ENCODE measurements around the gene CUX1.
"Not testable (repeated sequence)": the region's sequence is repeated elsewhere in the genome, so short reads cannot be mapped to it uniquely, and the experiment has no call there.

Gene CUX1

DNA sequence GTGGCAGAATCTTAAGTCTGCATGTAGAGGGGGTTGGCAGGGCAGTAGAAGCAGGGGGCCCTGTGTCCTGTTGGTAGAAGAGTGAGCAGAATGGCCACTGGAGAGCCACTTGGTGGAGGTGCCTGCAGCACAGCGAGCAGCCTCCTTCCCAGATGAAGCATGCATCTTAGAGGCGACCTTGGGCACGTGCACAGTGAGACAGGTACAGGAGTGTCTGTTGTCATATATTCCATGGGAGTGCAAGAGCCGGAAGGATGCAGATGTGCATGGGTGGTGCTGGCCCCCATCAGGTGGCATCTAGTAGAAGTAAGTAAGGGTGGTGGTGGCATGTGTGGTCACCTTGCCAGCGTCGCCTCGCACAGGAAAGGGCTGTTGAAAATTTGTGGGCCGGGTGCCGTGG lies 53.9 kb downstream of the CUX1 start:
- DNase-seq = no peak

DNA sequence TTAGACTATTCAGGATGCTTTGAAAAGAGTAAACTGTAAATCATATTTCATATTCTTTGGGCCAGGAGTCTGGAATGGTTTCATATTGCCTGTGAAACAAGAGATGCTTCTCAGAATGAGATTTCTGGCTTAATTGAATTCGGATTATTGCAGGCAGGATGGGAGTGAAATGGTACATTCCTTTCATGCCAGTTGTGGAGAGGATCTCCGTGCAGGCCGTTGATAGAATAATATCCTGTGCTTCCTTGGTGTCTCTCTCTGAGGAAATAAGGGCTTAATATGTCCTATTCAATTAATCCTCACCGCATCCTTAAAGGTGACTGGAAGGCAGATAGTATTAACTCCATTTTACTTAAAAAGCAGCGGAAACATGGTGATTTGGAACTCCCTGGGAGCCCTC lies 56.6 kb downstream of the CUX1 start:
- no peak for DNase-seq

DNA sequence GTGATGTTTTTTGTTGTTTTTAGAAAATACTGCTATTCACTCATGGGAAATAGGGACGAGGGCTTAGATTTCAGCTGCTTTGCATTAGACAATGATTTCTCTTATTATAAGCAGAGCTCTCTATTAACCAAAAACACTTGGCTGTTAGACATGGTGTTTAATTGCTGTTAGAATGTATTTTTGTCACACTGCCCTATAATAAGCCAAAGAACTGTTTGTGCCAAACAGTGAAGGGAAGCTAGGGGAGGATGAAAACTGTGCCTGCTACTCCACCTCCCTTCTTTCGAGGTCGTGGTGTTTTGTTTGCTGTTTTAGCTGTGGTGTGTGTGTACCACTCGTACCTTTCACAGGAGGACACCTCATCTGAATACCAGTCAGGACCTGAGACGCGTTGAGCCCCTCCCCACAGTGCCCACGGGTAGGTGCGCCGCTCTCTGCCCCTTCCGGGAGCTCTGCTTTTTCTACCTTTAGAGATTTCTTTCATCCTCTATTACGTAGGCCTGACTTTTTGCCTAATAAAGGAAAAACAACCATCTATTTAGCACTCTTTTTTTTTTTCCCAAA lies 57.9 kb downstream of the CUX1 start:
- DNase-seq = no peak

DNA sequence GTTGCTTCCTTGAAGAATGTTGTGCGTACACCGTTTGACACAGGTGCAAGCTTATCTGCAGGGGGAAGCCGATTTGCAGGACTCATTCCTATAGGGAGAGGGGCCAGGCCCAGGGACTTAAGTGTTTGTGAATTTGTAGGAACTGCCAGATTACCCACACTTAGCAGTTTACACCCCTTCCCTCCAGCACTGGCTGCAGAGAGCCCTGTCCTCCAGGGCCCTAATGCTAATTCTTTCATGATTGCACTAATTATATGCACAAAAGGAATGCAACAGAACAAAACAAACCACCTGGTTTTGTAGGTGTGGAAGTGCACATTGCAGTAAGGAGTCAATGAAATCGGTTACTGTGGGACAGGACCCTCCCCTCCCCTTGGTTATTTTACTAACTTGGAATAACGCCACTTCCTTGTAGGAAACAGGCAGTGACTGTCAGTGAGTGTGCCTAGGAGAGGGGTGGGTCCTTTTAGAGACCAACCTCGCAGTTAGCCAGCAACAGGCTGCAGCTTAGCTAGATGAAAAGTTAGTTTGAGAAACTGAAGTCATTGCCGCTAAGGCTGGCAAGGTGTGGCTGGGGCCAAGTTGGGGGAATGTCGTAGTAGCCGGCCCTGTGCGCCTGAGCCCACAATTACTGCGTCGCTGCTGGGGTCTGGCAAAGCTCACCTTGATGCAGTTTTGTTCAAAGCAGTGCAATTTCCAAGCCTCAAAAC lies 60.6 kb downstream of the CUX1 start:
- DNase-seq = no peak

DNA sequence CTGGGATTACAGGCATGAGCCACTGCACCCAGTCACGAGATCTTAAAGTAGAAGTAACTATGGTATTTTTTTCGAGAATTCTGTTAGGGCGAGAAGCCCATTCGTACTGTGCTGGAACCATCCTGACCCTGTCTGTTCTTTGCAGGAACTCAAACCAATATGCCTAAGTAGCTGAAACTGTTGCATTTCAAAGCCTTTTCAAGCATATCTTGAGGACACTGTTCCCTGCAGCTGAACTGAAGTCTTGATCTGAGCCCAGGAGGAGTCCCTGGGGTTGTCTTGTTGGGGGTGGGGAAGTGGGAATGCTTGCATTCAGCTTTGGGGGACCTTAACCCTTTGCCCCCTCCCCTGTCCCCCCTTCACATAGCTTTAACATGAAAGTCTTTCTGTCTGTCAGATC lies 61.5 kb downstream of the CUX1 start:
- DNase-seq = no peak

DNA sequence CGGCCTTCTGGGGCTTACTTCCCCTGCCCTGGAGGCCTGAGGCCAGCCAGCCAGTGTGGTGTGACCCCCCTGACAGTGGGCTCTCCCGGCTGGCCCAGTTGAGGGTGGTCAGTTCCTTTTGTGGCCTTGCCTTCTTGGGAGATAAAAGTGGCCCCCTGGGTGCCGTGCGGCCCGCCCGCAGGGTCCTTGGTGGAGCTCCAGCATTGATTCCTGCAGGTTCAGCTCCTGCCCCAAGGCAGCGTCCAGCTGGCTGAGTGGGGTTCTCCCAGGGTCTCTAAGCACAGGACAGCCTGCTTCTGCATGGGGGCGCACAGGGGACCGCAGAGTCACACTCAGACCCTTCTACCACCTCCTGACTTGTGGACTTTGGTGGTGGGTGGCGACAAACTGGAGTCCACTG lies 62.1 kb downstream of the CUX1 start:
- no peak for DNase-seq

DNA sequence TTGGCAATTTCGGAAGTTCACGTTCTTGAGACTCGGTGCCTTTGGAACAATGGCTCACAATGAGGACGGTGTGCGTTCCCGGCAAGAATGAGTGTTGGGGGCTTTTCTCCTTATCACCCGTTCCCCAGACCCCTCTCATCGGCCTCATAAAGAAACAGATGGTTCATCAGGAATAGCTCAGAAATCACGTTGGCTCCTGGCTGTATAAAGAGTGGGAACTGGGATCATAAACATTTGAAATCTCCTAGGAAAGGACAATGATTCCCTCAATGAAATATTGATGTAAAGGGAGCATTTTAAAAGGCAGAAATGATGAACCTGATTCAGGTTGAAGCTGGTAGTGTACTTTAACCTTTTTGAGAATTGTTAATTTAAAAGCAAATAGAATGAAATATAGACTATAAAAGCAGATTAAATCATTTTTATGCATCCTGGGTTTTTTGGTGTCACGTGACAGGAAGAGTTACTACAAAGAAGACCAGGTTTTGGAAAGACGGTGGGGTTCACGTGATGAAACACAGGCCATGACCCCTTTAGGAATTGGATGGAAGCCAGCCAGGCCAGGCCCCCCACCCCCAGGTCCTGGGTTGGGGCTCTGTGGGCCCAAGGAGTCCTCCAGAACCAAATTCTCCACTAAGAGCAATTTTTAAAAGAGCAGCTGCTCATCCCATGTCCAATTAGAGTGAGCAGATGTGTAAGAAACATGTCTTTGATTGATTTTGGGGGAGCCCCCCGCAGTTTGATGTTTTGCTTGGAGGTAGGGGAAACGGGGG lies 63.0 kb downstream of the CUX1 start:
- DNase-seq = no peak

DNA sequence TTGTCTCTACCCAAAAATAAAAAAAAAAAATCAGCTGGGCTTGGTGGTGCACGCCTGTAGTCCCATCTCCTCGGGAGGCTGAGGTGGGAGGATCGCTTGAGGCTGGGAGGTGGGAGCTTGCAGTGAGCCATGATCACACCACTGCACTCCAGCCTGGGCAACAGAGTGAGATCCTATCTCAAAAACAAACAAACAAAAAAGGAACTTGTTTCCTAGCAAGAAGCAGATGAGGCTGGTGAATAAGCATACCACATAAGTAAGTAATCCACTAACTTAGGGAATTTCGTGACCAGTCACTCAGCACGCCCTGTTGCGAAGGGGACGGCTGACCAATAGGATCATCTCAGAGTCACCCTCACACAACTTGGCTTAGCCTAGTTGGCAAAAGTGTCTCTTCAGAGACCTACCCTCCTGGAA lies 64.6 kb downstream of the CUX1 start:
- no peak for DNase-seq

DNA sequence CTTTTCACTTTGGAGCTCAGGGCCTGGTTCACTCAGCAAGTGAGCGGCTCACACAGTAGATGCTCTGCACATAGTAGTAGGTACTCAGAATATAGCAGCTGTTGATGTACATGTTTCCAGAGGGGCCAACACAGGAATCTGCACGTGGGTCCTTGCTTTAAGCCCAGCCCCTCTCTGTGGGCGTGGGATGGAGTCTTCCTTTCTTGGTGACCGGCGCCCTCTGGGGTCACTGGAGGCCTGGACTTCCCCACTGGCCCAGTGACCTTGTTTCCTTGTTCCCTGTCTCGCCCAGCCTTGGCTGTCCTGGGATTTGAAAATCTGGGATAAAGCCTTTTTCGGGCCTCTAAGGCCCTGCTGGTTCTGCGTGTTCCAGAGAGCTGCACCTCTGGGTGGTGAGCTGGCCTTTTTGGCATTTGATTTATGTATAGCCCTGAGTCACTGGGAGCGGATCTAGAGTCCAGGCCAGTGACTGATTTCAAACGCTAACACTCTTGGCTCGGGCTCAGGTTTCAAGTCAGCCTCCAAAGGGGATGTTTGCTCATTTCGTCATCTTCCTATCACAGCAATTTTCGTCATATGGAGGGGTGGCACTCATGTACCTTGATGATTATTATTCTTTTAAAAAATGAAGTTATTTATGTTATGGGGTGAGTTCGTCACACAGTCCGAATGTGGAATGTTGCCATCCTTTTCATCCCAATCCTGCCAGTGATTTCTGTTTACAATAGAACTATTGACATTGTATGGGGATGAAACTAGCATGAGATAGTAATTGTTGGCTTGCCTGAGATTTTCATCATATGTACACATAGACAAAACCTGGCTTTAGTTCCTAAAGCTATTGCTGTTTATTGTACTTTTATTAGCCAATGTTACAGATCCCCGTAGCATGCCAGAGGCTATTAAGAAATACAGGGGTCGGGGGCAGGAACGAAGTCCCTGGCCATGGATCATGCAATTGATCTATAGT lies 65.5 kb downstream of the CUX1 start:
- DNase-seq = peak; percentile 40

DNA sequence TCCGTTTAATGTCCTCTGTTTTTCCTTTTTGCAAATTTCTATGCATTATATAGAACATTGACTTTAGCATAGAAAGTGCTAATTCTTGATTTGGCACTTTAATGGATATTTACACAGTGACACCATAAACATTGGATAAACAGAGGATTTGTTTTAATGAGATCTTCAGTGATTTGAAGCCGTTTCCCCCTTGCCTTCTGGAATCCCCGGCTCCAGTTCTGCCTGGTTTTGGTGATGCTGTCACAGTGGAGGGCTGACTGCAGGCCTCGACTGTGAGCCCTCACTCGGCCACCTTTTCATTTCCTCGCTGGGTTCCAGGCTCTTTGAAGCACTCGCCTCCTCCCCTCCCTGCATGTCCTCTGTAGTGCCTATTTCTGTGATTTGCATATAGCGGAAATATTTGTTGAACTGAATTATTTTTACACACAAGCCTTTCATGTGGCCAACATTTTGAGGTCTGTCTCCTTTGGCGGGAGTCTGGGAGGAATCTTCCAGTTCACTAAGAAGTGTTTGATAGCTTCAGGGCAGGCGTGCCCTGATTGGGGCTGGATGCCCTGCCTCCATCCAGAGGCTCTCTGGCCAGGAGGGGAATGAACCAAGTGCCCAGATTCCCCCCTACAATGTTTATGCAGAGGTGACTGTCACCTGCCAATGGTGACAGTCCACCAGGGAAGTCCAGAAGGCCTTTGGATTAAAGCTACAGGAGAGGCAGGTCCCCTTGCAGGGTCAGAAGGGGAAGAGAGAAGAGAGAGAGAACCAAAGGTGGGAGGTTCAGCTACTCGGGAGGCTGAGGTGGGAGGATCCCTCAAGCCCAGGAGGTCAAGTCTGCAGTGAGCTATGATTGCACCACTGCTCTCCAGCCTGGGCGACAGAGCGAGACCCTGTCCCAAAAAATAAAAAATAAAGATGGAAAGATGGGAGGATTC lies 67.5 kb downstream of the CUX1 start:
- no peak for DNase-seq

DNA sequence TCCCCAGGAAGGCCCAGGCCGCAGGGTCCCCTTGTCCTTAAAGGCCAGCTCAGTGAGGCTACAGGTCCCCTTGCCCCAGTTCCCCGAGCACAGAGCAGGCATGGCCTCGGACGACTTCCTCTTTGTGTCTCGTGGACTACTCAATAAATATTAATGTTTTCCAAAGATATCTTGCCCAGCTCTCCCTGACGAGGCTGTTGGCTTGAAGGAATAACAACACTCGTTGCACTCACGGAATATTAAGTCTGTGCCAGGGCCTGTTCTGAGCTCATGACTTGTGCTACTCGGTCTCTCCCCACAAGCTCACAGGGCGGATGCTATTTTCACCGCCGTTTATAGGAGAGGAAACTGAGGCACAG lies 68.2 kb downstream of the CUX1 start:
- no peak for DNase-seq

DNA sequence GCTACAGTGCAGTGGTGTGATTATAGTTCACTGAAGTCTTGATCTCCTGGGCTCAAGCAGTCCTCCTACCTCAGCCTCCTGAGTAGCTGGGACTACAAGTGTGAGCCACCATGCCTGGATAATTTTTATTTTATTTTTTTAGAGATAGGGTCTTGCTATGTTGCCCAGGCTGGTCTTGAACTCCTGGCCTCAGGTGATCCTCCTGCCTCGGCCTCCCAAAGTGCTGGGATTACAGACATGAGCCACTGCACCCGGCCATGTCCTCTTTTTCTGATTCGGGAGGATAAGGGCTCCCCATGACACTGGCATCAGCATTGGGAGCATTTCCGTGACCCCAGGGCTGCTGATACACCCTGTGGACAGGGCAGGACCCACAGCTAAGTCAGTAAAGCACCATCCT lies 69.9 kb downstream of the CUX1 start:
- DNase-seq = not testable (repeated sequence)

DNA sequence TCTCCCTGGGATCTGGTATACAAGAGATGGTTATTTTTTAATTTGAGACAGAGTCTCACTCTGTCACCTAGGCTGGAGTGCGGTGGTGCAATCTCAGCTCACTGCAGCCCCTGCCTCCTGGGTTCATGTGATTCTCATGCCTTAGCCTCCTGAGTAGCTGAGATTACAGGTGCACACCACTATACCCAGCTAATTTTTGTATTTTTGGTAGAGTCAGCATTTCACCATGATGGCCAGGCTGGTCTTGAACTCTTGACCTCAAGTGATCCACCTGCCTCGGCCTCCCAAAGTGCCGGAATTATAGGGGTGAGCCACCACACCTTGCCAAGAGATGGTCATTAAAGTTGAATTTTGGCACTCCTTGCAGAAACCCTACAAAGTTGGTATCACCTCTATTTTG lies 71.1 kb downstream of the CUX1 start:
- DNase-seq = not testable (repeated sequence)

DNA sequence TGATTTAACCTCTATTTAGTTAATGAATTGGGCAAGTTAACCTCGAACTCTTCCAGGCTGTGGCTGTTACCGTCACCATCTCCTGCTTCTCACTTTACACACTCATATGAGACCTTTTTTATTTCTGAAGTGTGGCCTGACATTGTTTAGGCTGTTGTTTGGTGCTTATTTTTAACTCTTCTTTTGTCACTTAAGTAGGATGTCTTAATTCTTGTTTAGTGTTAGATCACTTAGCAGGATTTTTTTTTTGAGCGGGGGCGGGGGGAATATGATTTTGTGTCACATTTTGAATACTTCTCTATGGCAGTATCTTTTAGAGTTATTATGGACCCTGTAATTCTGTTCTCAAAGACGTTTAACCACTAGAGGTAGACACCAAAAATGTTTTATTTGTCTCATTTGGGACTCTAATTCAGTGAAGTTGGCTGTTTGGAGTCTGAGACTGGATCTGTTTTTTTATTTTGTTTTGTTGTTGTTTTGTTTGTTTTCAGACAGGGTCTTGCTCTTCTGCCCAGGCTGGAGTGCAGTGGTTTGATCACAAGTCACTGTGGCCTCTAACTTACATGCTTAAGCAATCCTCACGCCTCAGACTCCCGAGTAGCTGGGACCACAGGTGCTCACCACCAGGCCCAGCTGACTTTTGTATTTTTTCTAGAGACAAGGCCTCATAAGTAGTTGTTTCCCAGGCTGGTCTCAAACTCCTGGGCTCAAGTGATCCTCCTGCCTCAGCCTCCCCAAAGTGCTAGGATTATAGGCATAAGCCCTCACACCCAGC lies 73.5 kb downstream of the CUX1 start:
- no peak for DNase-seq

DNA sequence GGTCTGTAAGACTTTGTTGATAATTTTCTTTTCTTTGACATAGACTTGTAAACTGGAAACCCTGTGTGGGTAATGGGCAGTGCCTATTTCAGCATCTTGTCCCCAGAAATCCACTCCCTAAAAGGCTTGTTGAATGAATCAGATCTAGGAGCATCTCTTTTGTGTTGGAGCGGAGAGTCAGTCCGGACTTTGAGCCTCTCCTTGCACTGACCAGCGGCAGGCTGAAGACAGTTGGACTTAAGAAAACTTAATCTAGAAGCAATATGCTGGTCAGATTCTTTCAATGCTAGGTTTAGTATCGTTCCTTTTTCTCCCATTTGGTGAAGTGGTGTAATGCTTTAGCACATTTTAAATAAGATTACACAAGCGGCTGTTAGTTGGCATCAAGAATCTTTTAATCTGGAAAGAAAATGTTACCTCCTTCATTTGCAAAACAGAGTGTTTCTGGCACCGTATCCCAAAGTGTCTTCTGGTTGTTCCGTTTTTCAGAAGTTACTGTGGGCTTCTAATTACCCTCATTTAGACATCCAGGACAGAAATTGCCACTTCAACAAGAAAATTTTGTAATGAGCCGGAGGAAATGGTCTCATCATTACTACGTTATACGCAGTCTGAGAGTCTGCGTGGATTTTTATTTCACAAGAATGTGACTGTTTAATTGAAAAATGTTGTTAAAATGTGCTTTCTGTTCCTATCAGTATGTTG lies 74.7 kb downstream of the CUX1 start:
- peak; percentile 16 for DNase-seq

DNA sequence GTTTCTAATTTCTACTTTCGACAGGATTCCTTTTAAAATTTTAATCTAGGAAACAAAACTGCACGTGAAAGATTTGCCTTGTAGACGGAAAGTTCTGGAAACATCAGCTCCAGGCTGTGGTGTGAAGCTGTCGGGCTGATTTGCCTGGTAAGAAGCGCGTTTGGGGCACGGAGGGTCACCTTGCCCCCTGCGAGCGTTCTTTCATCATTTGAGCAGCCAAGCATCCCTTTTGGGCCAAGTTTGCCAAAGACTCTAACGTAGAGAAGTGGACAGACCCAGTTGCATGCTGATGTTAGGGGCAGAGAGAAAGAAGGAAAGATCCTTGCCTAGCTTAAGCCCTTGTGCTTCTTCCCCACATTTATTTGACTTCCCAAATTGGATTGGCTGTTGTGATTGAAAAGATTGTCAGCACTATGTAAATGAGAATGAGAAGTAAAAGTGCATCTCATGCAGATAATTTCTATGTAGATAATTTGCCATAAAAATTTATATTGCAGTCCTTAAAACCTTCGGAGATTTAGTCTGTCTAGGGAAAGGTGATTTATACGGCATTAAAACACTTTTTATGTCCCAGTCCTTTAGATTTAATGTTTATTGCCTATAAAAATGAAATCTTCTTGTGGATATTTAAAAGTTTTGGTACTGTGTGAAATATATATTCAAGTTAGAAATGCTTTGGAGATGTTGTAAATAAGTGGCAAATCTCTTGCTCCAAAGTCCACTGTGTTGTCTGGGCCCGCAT lies 76.1 kb downstream of the CUX1 start:
- DNase-seq = no peak

DNA sequence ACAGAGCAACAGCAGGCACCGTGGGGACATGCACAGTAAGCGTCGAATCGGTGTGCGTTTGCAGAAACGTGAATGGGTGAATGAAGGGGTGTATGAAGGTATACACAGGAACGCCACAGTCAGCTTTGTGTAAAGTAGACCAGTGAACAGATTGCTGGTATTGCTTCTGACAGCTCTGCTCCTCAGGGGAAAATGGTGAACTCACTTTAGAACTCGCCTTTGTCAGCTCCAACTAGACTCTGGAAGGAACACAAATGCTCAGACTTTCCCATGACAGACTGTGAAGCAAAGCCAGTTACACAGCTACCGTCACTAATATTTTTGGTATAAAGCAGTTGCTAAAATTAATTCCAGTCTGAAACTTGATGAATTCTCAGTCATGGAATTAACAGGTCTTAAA lies 78.9 kb downstream of the CUX1 start:
- no peak for DNase-seq

DNA sequence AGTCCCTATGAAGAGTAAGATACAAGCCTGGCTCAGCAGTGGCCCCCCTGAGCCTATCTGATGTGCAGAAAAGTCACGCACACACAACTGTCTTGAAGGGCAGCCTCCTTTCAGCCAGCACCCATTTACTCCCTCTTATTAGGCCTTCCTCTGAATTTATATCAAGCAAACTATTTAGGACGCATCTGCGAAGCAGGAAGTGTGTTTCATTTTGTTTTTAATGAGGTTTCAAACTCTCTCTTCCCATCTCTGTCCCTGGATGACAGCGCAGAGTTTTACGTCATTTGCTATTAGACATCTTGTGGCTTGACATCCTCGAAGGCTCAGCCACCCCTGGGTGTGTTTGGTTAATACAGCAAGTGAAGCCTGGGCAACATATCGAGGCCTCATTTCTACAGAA lies 79.5 kb downstream of the CUX1 start:
- peak; percentile 41 for DNase-seq

DNA sequence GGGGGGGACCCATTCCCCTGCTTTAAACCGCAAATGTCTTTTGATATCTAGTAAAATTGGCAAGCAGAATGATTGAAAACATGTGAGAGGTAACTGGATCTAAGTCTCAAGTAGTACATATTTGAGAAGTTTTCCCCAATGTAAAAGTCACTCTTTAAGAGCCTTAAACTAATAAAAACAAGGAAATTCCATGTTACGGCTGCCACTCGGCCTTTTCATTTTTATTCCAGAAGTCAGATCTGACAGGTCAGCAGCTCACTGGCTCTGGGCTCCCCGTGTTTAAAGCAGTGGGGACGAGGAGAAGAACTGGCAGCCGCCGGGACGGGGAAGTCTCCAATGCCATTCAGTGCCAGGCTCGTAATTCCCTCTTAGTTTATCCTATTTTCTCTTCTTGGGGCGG lies 80.7 kb downstream of the CUX1 start:
- DNase-seq = no peak

DNA sequence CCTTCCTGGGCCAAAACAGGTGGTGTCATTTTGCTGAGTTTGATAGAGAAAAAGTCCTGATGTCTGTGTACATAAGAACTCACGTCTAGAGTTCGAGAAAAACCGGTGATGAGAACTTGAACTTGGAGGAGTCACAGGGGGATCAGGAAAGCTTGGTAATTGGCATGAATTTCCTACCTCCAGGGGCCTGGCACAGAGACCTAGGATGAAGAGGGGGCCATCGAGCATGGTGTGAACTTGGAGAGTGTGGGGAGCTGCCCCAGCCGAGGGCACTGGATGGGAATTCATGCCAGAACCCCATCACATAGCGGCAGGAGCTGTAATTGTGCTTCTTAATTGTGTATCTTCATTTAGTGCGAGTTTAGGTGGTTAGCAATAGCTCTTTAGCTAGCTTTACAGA lies 82.2 kb downstream of the CUX1 start:
- no peak for DNase-seq

Data from hematopoietic multipotent progenitor cell treated with erythropoietin and hydrocortisone succinate and interleukin-3 and kit ligand, for 6 days (in vitro differentiated cells).